ENCODE data around the gene MAP4K4.

GRCh38 chr2:101731221-101732054, 33.9 kb downstream of the MAP4K4 start:
- TF ChIP-seq, protein P1, sequence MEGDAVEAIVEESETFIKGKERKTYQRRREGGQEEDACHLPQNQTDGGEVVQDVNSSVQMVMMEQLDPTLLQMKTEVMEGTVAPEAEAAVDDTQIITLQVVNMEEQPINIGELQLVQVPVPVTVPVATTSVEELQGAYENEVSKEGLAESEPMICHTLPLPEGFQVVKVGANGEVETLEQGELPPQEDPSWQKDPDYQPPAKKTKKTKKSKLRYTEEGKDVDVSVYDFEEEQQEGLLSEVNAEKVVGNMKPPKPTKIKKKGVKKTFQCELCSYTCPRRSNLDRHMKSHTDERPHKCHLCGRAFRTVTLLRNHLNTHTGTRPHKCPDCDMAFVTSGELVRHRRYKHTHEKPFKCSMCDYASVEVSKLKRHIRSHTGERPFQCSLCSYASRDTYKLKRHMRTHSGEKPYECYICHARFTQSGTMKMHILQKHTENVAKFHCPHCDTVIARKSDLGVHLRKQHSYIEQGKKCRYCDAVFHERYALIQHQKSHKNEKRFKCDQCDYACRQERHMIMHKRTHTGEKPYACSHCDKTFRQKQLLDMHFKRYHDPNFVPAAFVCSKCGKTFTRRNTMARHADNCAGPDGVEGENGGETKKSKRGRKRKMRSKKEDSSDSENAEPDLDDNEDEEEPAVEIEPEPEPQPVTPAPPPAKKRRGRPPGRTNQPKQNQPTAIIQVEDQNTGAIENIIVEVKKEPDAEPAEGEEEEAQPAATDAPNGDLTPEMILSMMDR (conservative IDR thresholded peaks at IDR 0.05), result no peak
- no peak for TF ChIP-seq ZFX (IDR thresholded peaks at IDR 0.05)

Measured in C4-2B (cell line).